Suprapubic skin (tissue), 3 donors: Measurements from ENCODE around the gene SIRPA.

ENCODE experiments used
- CTCF ChIP-seq, 2 donors: fragments of 200-600 bp in 1 of 2; fragments of 450-650 bp in 1 of 2; sonication (generic) in 1 of 2; IDR thresholded peaks; one replicate each; pipeline ENCODE4 v1.5.1; 2016 to 2019; ENCODE audit warnings: antibody characterized with exemption in 2 of 2, mild to moderate bottlenecking in 1 of 2, moderate library complexity in 1 of 2
- POLR2A ChIP-seq, 2 donors: fragments of 450-650 bp; IDR thresholded peaks; one replicate each; pipeline ENCODE4 v1.6.1; 2017; ENCODE audit warnings: antibody characterized with exemption in 2 of 2, mild to moderate bottlenecking in 2 of 2, moderate library complexity in 2 of 2

DNA sequence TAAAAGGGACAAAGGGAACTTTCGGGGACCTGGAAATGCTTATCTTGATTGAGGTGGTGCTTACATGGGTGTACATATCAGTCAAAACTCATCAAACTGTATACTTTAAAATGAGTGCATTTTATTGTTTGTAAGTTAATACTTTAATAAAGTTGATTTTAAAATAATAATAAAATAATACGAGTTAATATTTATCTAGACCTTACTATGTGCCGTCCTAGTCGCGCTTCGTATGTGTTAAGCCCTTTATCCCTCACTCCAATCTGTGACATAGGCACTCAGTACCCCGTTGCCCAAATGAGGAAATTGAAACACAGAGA is 51.2 kb downstream of the SIRPA start:
- no peak for TF ChIP-seq CTCF (IDR thresholded peaks at IDR 0.05)
- TF ChIP-seq POLR2A (IDR thresholded peaks at IDR 0.05), result no peak
